Measurements from ENCODE around the gene YY1AP1.

DNA sequence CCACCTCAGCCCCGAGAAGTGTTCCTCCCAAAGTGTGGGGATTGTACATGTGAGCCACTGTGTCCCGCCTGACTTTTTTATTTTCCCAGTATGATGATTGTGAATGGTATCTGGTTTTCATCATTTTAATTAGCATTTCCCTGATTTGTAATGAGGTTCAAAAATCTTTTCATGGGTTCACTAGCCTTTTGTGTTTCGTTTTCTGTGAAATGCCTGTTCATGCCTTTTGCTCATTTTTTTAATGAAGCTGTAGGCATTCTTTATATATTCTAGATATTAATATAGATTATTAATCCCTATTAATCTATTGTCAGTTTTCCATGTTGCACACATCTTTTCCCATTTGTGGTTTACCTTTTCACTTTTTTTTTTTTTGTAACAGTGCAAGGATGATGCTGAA is 20.8 kb upstream of the YY1AP1 start:
- TF ChIP-seq TAF1 (IDR thresholded peaks at IDR 0.05; ENCODE audit: borderline replicate concordance, insufficient read depth, low read length) (no peak), POLR2AphosphoS5 (IDR thresholded peaks at IDR 0.05; ENCODE audit: low read depth, low read length) (no peak), SIN3A (IDR thresholded peaks at IDR 0.05; ENCODE audit: borderline replicate concordance, insufficient read depth, low read length) (no peak), FOXP2 (optimal IDR thresholded peaks at IDR 0.05; ENCODE audit: borderline replicate concordance, extremely low read depth, extremely low read length, insufficient read depth) (no peak)
- TF ChIP-seq, protein P1, sequence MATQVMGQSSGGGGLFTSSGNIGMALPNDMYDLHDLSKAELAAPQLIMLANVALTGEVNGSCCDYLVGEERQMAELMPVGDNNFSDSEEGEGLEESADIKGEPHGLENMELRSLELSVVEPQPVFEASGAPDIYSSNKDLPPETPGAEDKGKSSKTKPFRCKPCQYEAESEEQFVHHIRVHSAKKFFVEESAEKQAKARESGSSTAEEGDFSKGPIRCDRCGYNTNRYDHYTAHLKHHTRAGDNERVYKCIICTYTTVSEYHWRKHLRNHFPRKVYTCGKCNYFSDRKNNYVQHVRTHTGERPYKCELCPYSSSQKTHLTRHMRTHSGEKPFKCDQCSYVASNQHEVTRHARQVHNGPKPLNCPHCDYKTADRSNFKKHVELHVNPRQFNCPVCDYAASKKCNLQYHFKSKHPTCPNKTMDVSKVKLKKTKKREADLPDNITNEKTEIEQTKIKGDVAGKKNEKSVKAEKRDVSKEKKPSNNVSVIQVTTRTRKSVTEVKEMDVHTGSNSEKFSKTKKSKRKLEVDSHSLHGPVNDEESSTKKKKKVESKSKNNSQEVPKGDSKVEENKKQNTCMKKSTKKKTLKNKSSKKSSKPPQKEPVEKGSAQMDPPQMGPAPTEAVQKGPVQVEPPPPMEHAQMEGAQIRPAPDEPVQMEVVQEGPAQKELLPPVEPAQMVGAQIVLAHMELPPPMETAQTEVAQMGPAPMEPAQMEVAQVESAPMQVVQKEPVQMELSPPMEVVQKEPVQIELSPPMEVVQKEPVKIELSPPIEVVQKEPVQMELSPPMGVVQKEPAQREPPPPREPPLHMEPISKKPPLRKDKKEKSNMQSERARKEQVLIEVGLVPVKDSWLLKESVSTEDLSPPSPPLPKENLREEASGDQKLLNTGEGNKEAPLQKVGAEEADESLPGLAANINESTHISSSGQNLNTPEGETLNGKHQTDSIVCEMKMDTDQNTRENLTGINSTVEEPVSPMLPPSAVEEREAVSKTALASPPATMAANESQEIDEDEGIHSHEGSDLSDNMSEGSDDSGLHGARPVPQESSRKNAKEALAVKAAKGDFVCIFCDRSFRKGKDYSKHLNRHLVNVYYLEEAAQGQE (IDR thresholded peaks at IDR 0.05; ENCODE audit: insufficient read depth in 1 of 2, low read depth in 2 of 2, low read length in 2 of 2): no peak
